Cortex of kidney (tissue), 1 donor: ENCODE results near the gene COPS3.
"Not testable (repeated sequence)": the region's sequence is repeated elsewhere in the genome, so short reads cannot be mapped to it uniquely, and the experiment has no call there.

Experiments
- DNase-seq: peaks from one replicate; lab custom pipeline; 2025; lab: John Stamatoyannopoulos, UW

Gene COPS3

DNA sequence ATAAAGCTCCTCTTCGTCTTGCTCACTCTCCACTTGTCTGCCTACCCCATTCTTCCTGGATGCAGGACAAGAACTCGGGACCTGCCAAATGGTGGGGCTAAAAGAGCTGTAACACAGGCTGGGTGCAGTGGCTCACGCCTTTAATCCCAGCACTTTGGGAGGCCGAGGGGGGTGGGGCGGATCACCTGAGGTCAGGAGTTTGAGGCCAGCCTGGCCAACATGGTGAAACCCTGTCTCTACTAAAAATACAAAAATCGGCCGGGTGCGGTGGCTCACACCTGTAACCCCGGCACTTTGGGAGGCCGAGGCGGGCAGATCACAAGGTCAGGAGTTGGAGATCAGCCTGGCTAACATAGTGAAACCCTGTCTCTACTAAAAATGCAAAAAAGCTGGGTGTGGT is 20.6 kb upstream of the COPS3 start:
- not testable (repeated sequence) for DNase-seq

DNA sequence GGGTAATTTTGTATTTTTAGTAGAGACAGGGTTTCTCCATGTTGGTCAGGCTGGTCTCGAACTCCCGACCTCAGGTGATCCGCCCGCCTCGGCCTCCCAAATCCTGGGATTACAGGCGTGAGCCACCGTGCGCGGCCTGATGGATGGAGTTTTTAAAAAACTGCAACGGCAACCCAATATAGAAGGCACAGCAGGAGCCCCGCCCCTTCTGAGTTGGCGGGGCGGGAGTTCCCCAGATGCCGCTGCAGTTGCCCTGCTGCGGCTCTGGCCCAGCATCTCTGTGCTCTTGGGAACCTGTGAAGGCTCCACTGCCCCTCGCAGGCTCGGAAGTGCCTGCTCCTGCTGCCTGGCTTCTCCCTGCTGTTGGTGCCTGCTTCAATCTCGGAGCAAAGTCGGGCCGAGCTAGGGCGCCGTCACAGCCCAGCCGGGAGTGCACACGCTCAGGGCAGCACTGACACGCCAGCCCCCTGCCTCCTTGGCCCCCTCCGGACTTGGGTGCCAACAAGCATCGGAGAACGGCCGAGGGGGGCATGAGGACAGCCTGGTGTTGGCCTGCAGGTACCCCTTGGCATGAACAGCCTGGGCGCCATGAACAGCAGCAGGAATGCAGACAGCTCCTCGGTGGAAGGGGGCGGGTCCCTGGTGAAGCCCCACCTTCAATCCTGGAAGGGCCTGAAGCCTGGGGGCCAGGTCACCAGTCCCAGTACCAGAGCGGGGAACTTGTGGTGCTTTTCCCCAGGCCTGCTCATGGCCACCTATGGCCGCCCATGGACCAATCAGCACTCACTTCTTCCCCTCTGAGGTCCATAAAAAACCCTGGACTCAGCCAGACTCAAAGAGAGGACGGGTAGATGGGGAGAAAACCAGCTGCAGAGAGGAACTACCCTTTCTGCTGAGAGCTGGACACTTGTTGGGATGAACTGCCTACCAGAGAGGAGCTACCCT is 19.9 kb upstream of the COPS3 start:
- no peak for DNase-seq

DNA sequence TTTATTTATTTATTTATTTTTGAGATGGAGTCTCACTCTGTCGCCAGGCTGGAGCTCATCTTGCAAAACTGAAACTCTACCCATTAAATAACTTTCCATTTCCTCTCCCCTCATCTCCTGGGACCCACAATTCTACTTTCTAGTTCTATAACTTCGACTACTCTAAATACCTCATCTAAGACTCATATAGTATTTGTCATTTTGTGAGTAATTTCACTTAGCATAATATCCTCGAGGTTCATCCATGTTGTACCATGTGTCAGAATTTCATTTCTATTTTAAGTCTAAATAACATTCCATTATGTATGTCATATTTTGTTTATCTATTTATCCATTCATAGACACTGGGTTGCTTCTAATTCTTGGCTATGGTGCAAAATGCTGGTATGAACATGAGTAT is 17.1 kb upstream of the COPS3 start:
- no peak for DNase-seq

- no peak for DNase-seq
Measured at GRCh38 chr17:17297217-17297616, 16.2 kb upstream of the COPS3 start.

DNA sequence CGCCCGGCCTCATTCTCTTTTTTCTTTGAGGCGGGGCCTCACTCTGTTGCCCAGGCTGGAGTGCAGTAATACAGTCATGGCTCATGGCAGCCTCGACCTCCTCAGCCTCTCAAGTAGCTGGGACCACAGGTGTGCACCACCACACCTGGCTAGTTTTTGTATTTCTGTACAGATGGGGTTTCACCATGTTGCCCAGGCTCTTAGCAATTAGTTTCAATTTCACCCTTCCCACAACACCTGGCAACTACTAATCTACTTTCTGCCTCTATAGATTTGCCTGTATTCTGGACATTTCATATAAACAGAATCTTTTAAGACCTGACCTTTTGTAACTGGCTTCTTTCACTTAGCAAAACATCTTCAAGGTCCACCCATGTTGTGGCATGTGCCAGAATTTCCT is 14.1 kb upstream of the COPS3 start:
- DNase-seq: no peak

- no peak for DNase-seq
Measured at GRCh38 chr17:17289701-17290100, 8.7 kb upstream of the COPS3 start.

DNA sequence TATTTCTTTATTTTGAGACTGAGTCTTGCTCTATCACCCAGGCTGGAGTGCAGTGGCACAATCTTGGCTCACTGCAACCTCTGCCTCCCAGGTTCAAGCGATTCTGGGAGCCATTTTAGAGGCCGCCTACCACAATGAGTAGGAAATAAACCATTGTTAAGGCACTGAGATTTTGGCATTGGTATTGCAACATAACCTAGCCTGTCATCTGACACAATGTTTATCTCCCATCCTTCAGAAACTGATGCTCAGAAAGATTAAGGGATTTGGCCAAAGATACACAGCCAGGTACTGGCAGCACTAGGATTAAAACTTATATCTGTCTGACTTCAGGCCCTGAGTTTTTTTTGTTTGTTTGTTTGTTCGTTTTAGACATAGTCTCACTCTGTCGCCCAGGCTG is 8.0 kb upstream of the COPS3 start:
- DNase-seq: no peak

- no peak for DNase-seq
Measured at GRCh38 chr17:17285951-17286350, 4.9 kb upstream of the COPS3 start.

GRCh38 chr17:17279316-17279715 is 1.7 kb downstream of the COPS3 start:
- no peak for DNase-seq

GRCh38 chr17:17277431-17277830 is 3.6 kb downstream of the COPS3 start:
- DNase-seq: not testable (repeated sequence)

- no peak for DNase-seq
Measured at GRCh38 chr17:17275971-17276370, 5.1 kb downstream of the COPS3 start.

DNA sequence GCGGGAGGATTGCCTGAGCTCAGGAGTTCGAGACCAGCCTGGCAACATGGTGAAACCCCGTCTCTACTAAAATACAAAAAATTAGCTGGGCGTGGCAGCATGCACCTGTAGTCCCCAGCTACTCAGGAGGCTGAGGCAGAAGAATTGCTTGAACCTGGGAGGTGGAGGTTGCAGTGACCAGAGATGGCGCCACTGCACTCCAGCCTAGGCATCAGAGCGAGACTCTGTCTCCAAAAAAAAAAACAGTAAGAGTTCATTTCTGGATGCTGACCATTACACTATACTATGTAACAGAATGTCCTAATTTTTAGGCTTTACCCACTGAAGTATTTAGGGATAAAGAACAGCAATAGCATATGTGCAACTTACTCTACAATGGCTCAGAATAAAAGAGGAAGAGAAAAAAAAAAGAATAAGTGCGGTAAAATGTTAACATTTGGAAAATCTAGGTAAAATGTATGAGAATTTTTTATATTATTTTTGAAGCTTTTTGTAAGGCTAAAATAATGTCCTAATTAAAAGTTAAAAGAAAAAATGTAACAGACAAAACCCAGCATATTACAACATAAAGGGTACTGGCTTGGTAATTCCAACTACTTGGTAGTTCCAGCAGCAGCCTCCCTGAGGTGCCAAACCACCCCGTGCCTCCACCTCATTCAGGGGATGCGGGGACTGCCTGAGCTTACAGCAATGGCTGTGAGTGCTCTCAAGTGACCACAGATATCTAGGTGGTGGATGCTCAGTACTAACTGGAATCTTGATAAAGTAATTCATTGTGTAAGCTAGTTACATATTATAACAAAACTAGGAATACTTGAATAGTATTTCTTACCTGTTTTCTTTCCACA is 10.9 kb downstream of the COPS3 start:
- DNase-seq: no peak

- no peak for DNase-seq
Measured at GRCh38 chr17:17264430-17264829, 16.6 kb downstream of the COPS3 start.

DNA sequence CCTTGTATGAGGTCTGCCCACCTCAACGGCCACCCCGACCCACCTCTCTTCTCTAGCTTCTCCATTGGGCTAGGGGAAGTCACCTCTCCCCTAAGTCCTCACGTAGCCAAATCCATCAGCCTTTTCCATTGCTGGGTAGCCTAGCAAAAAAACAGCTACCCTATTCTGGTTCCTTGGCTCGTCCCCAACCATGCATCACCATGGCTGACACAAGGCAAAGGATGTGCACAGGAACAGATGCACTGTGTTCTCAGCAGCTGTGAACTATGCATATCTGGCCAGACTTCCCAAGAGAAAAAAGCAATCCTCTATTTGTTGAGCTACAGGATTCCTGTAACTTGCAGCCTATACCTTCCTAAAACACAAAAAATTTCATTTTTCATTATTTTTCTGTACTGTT is 22.0 kb downstream of the COPS3 start:
- no peak for DNase-seq

DNA sequence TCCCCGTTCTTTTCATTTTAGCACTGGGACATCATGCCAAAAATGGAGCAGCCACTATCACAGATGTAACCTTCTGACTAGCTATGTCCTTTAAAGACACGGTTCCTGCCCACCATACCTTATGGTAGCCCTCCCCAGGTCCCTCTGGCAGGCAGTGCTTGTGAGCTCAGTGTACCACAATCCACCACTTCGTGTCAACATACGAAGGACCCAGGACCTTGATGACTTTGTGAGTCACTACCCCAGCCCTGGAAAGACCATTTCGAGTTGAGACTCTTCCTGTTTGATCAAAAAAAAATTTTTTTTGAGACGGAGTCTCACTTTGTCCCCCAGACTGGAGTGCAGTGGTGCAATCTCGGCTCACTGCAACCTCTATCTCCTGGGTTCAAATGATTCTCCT is 23.0 kb downstream of the COPS3 start:
- DNase-seq: no peak

GRCh38 chr17:17256316-17256715 is 24.7 kb downstream of the COPS3 start:
- no peak for DNase-seq

DNA sequence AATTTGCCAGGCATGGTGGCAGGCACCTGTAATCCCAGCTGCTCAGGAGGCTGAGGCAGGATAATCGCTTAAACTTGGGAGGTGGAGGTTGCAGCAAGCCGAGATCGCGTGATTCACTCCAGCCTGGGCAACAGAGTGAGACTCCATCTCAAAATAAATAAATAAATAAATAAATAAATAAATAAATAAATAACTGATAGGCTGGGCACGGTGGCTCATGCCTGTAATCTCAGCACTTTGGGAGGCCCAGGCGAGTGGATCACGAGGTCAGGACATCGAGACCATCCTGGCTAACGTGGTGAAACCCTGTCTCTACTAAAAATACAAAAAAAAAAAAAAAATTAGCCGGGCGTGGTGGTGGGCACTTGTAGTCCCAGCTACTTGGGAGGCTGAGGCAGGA is 25.4 kb downstream of the COPS3 start:
- DNase-seq: not testable (repeated sequence)

DNA sequence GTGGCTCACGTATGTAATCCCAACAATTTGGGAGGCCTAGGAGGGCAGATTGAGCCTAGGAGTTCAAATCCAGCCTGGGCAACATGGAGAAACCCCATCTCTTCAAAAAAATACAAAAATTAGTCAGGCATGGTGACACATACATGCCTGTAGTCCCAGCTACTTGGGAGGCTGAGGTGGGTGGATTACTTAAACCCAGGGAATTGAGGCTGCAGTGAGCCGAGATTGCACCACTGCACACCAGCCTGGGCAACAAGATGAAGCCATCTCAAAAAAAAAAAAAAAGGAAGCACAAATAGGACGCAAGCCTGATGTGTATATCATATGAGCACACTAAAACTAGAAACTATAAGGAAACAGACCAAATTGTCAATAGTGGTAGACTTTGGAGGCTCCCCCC is 27.0 kb downstream of the COPS3 start:
- DNase-seq: no peak

GRCh38 chr17:17253406-17253805 is 27.6 kb downstream of the COPS3 start:
- DNase-seq: no peak

- no peak for DNase-seq
Measured at GRCh38 chr17:17252149-17252661, 28.8 kb downstream of the COPS3 start.

DNA sequence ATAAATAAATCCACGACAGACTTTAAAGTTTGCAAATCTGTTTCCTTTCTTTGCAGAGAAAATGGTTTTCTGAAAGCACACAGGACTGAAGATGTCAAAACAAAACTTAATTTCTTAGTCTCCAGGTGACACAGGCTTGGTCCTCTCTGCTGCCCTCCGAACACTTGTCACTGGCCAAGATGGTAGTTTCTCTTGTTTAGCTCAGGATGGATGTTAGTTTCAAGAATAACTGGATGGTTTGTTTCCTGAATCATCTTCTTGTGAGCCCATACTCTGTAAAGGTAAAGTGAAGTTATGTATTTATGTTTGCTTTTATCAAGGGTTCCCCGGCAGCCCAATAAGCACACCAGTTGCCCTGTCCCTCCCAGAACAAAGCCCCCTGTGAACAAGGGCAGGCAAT is 34.2 kb downstream of the COPS3 start:
- DNase-seq: no peak

DNA sequence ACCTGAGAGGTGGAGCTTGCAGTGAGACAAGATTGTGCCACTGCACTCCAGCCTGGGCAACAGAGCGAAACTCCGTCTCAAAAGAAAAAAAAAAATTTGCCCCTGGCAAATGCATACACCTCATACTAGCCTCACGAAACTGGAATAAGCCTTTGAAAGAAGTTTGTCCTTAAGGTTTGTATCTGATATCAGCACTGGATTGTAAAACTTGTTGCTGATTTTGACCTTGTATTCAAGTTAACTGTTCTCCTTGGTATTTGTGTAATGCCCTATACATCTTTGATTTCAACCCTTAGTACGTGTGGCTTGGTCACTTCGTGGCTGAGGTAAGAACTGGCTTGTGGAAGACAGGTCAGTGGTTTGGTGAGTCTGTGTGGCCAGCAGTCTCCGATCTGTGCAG is 37.9 kb downstream of the COPS3 start:
- no peak for DNase-seq

- no peak for DNase-seq
Measured at GRCh38 chr17:17242246-17242645, 38.8 kb downstream of the COPS3 start.
